ENCODE data around the gene CD81.

Gene CD81

GRCh38 chr11:2408671-2409070 is 31.6 kb downstream of the CD81 start:
- DNase-seq: no peak

GRCh38 chr11:2409126-2409525 is 32.0 kb downstream of the CD81 start:
- no peak for DNase-seq

- DNase-seq: no peak
Measured at GRCh38 chr11:2409611-2410468, 32.7 kb downstream of the CD81 start.

- no peak for DNase-seq
Measured at GRCh38 chr11:2410616-2411015, 33.5 kb downstream of the CD81 start.

- DNase-seq: no peak
Measured at GRCh38 chr11:2411446-2412305, 34.6 kb downstream of the CD81 start.

- DNase-seq: no peak
Measured at GRCh38 chr11:2412323-2412722, 35.2 kb downstream of the CD81 start.

GRCh38 chr11:2413742-2414579 is 36.9 kb downstream of the CD81 start:
- DNase-seq: no peak

- no peak for DNase-seq
Measured at GRCh38 chr11:2414616-2415015, 37.5 kb downstream of the CD81 start.

GRCh38 chr11:2415171-2415570 is 38.1 kb downstream of the CD81 start:
- no peak for DNase-seq

- DNase-seq: no peak
Measured at GRCh38 chr11:2415601-2416380, 38.7 kb downstream of the CD81 start.

GRCh38 chr11:2416765-2417164 is 39.7 kb downstream of the CD81 start:
- DNase-seq: no peak

- DNase-seq: no peak
Measured at GRCh38 chr11:2417856-2418692, 41.0 kb downstream of the CD81 start.

- no peak for DNase-seq
Measured at GRCh38 chr11:2418693-2419360, 41.7 kb downstream of the CD81 start.

GRCh38 chr11:2419638-2420501 is 42.8 kb downstream of the CD81 start:
- DNase-seq: no peak

- no peak for DNase-seq
Measured at GRCh38 chr11:2420502-2421225, 43.6 kb downstream of the CD81 start.

- no peak for DNase-seq
Measured at GRCh38 chr11:2421226-2421994, 44.3 kb downstream of the CD81 start.

GRCh38 chr11:2421996-2422395 is 44.9 kb downstream of the CD81 start:
- DNase-seq: no peak

All from cortex of kidney (tissue), 1 donor.